Tibial nerve (tissue), 4 donors: ENCODE data around the gene DUSP28.

ENCODE experiments used
- CTCF ChIP-seq, 5 experiments: fragments of 200-600 bp in 3 of 5; fragments of 450-650 bp in 2 of 5; sonication (generic) in 3 of 5; IDR thresholded peaks; one replicate each; pipeline ENCODE4 v1.5.1; 2016 to 2019; ENCODE audit warnings: antibody characterized with exemption in 5 of 5, mild to moderate bottlenecking in 3 of 5, moderate library complexity in 2 of 5
- EP300 ChIP-seq, 2 donors: sonication (generic); formaldehyde crosslinking; IDR thresholded peaks; one replicate each; pipeline ENCODE4 v1.6.1; 2017; ENCODE audit warnings: antibody characterized with exemption in 2 of 2, mild to moderate bottlenecking in 1 of 2
- POLR2A ChIP-seq, 2 donors: fragments of 450-650 bp; IDR thresholded peaks; one replicate each; pipeline ENCODE4 v1.6.1; 2017; ENCODE audit warnings: antibody characterized with exemption in 2 of 2, mild to moderate bottlenecking in 2 of 2, moderate library complexity in 2 of 2

GRCh38 chr2:240551811-240552210 lies 8.3 kb upstream of the DUSP28 start:
- no peak for TF ChIP-seq CTCF (IDR thresholded peaks at IDR 0.05)
- no peak for TF ChIP-seq POLR2A (IDR thresholded peaks at IDR 0.05)
- TF ChIP-seq EP300 (IDR thresholded peaks at IDR 0.05) = no peak
